ENCODE measurements around the gene PRKAR1B.

DNA sequence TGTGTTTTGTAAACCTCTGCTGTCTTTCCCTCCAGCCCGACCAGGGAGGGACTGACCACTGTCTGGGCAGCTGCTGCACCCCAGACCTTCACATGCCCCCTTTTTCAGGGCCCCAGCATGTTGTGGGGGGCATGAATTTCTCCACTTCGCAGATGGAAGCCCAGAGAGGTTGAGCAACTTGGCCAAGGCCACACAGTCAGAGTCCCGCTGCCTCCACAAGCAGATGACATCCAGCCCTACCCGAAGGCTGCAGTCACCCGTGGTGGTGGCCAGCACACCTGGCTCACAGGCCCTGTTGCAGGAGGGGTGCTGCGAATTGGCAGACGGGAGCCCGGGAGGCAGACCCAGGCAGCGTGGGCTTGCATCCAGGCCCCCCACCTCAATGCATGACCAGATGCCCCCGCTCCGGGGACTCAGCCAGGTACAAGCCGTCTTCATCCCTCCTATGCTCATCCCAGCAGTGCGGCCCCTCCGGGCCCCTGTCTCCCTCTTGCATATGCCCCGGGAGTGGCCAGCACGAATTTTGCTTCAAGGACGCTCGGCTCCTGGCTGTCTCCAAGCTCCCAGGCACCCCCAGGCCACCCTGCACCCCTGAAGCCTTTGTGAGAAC is 171.4 kb downstream of the PRKAR1B start:
- TF ChIP-seq SUZ12 (IDR thresholded peaks at IDR 0.05; ENCODE audit: extremely low read depth, insufficient read depth, insufficient read length) (no peak), ZNF274 (IDR thresholded peaks at IDR 0.05; ENCODE audit: low read depth, low read length) (no peak)

Data from NT2/D1 (cell line).